HG02840 (cell line): ENCODE results near the gene SMC1B.
"Not testable (repeated sequence)": the region's sequence is repeated elsewhere in the genome, so short reads cannot be mapped to it uniquely, and the experiment has no call there.

ENCODE experiments used
- ATAC-seq: cut with Tn5 transposase; IDR thresholded peaks from one replicate; pipeline ENCODE4 v1.9.1; 2021; ENCODE audit warnings: mild to moderate bottlenecking, moderate library complexity, moderate number of reproducible peaks; ENCODE audit not compliant: unreplicated experiment, low FRiP score

Gene SMC1B

GRCh38 chr22:45446216-45446615 lies 32.8 kb upstream of the SMC1B start:
- no peak for ATAC-seq

- ATAC-seq: no peak
Measured at GRCh38 chr22:45445031-45445710, 31.8 kb upstream of the SMC1B start.

- no peak for ATAC-seq
Measured at GRCh38 chr22:45444168-45444567, 30.8 kb upstream of the SMC1B start.

GRCh38 chr22:45442116-45442515 lies 28.7 kb upstream of the SMC1B start:
- no peak for ATAC-seq

GRCh38 chr22:45441138-45441537 lies 27.7 kb upstream of the SMC1B start:
- no peak for ATAC-seq

GRCh38 chr22:45440688-45441087 lies 27.3 kb upstream of the SMC1B start:
- ATAC-seq: not testable (repeated sequence)

- no peak for ATAC-seq
Measured at GRCh38 chr22:45438336-45438735, 24.9 kb upstream of the SMC1B start.

- ATAC-seq: not testable (repeated sequence)
Measured at GRCh38 chr22:45436871-45437517, 23.6 kb upstream of the SMC1B start.

- no peak for ATAC-seq
Measured at GRCh38 chr22:45435544-45436139, 22.2 kb upstream of the SMC1B start.

GRCh38 chr22:45434981-45435380 lies 21.6 kb upstream of the SMC1B start:
- no peak for ATAC-seq

- no peak for ATAC-seq
Measured at GRCh38 chr22:45430871-45431270, 17.5 kb upstream of the SMC1B start.

- no peak for ATAC-seq
Measured at GRCh38 chr22:45429981-45430775, 16.8 kb upstream of the SMC1B start.

- ATAC-seq: no peak
Measured at GRCh38 chr22:45429424-45429823, 16.0 kb upstream of the SMC1B start.

- ATAC-seq: no peak
Measured at GRCh38 chr22:45428391-45429385, 15.3 kb upstream of the SMC1B start.

GRCh38 chr22:45427114-45427513 lies 13.7 kb upstream of the SMC1B start:
- ATAC-seq: no peak

GRCh38 chr22:45426387-45426786 lies 13.0 kb upstream of the SMC1B start:
- ATAC-seq: no peak

- no peak for ATAC-seq
Measured at GRCh38 chr22:45425531-45426265, 12.3 kb upstream of the SMC1B start.

- ATAC-seq: no peak
Measured at GRCh38 chr22:45425101-45425500, 11.7 kb upstream of the SMC1B start.

GRCh38 chr22:45424241-45424731 lies 10.9 kb upstream of the SMC1B start:
- ATAC-seq: no peak
